GM12864 (cell line): ENCODE data around the gene METAP1.

ENCODE experiments used
- DNase-seq: peaks from one replicate; pipeline ENCODE4 v3.0.0-alpha.2; 2011; ENCODE audit warnings: low read depth
- H3K4me3 ChIP-seq: 2 replicates; pipeline ENCODE4 v1.5.1; 2011; ENCODE audit warnings: mild to moderate bottlenecking, low read depth, low read length, control low read depth
- TF ChIP-seq, protein P1 (sequence below): IDR thresholded peaks from 2 replicates; pipeline ENCODE4 v1.5.1; 2011; ENCODE audit warnings: low read depth, mild to moderate bottlenecking, moderate library complexity, low read length, control low read depth, inconsistent platforms; ENCODE audit errors: missing control alignments

Gene METAP1

GRCh38 chr4:98995183-98996055 lies at the start of gene METAP1:
TSS of gene METAP1 (plus strand) at chr4:98995721. CDS start at chr4:98995754, 33 bp downstream.
- DNase-seq: peak; percentile 91
- H3K4me3 ChIP-seq: peak within 1 kb of the TSS; percentile 99
- TF ChIP-seq, protein P1, sequence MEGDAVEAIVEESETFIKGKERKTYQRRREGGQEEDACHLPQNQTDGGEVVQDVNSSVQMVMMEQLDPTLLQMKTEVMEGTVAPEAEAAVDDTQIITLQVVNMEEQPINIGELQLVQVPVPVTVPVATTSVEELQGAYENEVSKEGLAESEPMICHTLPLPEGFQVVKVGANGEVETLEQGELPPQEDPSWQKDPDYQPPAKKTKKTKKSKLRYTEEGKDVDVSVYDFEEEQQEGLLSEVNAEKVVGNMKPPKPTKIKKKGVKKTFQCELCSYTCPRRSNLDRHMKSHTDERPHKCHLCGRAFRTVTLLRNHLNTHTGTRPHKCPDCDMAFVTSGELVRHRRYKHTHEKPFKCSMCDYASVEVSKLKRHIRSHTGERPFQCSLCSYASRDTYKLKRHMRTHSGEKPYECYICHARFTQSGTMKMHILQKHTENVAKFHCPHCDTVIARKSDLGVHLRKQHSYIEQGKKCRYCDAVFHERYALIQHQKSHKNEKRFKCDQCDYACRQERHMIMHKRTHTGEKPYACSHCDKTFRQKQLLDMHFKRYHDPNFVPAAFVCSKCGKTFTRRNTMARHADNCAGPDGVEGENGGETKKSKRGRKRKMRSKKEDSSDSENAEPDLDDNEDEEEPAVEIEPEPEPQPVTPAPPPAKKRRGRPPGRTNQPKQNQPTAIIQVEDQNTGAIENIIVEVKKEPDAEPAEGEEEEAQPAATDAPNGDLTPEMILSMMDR: peak; percentile 72

GRCh38 chr4:98946359-98946758 lies 49.2 kb upstream of the METAP1 start:
- DNase-seq: no peak
- TF ChIP-seq, protein P1: no peak
- no peak overlapping the region for H3K4me3 ChIP-seq

- TF ChIP-seq, protein P1: no peak
- DNase-seq: no peak
- H3K4me3 ChIP-seq: no peak overlapping the region
These were observed 44.6 kb upstream of the METAP1 start for GRCh38 chr4:98950925-98951324.

DNA sequence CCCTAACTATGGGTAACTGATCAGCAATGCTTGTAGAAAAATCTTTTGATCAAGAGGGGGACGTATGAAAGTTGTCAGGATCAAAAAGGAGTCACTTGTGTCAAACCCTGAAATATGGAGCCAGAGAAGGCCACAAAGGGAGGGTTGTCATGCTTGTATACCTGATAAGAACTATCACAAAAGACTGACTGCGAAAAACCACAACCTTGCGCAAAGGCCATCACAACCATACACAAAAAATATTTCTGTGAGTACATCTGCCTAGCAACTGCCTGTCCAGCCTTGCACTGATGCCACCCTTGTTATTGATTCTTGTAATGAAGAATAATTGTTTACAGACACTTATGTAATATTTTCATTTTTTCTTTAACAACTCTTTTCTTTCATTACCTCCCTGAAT lies 43.8 kb upstream of the METAP1 start:
- TF ChIP-seq, protein P1: no peak
- no peak for DNase-seq
- no peak overlapping the region for H3K4me3 ChIP-seq

GRCh38 chr4:98955229-98955628 lies 40.3 kb upstream of the METAP1 start:
- DNase-seq: no peak
- H3K4me3 ChIP-seq: no peak overlapping the region
- TF ChIP-seq, protein P1: no peak

- no peak overlapping the region for H3K4me3 ChIP-seq
- TF ChIP-seq, protein P1: no peak
- DNase-seq: no peak
These were observed 37.5 kb upstream of the METAP1 start for GRCh38 chr4:98958065-98958464.

- H3K4me3 ChIP-seq: no peak overlapping the region
- TF ChIP-seq, protein P1: no peak
- DNase-seq: no peak
These were observed 36.1 kb upstream of the METAP1 start for GRCh38 chr4:98959411-98959810.
